Activated CD8-positive, alpha-beta T cell treated with anti-CD3 and anti-CD28 coated beads, Interleukin-2, amount 10 ng/mL, durations not matched to agents 7 days and 5 days (primary cell): Measurements from ENCODE around the gene RSRP1. TPM values are rescaled to one million over a fixed set of nuclear protein-coding genes. Genes with fewer than 3 reads are reported as not detected.
"Not testable (repeated sequence)": the region's sequence is repeated elsewhere in the genome, so short reads cannot be mapped to it uniquely, and the experiment has no call there.

Source experiments
- ATAC-seq: fragments of 150-1000 bp; cut with Tn5 transposase; one replicate; pipeline ENCODE4 v1.10.0; 2021; ENCODE audit warnings: moderate library complexity
- CTCF ChIA-PET: fragments of 350-600 bp; sonication (Branson Sonifier 250); formaldehyde crosslinking; loops from one replicate; lab custom pipeline; 2021; ENCODE audit warnings: antibody characterized with exemption; lab: Charles Lee
- POLR2A ChIA-PET: fragments of 350-600 bp; sonication (Branson Sonifier 250); formaldehyde crosslinking; loops from one replicate; lab custom pipeline; 2021; ENCODE audit warnings: antibody characterized with exemption; lab: Charles Lee
- DNase-seq: peaks from one replicate; pipeline ENCODE4 v3.0.0-alpha.2; 2020
- H3K27ac Mint-ChIP-seq: one replicate; pipeline ENCODE4 v1.8.0; 2021; ENCODE audit warnings: mild to moderate bottlenecking, mixed read lengths
- H3K27me3 Mint-ChIP-seq: one replicate; pipeline ENCODE4 v1.8.0; 2021; ENCODE audit warnings: low read depth, mixed read lengths
- H3K36me3 Mint-ChIP-seq: one replicate; pipeline ENCODE4 v1.8.0; 2021; ENCODE audit warnings: low read depth, mixed read lengths
- H3K4me1 Mint-ChIP-seq: one replicate; pipeline ENCODE4 v1.8.0; 2021; ENCODE audit warnings: low read depth, mixed read lengths
- H3K4me3 Mint-ChIP-seq: one replicate; pipeline ENCODE4 v1.8.0; 2021; ENCODE audit warnings: mild to moderate bottlenecking, mixed read lengths
- H3K9me3 Mint-ChIP-seq: one replicate; pipeline ENCODE4 v1.8.0; 2022; ENCODE audit warnings: mixed read lengths; ENCODE audit not compliant: insufficient read depth
- total RNA-seq, 2 experiments: library from RNA; stranded (reverse); gene quantifications; one replicate each; pipeline ENCODE4 v1.2.3, GENCODE V29; 2021

The RSRP1 gene
- total RNA-seq: 100 to 1,000 TPM; 175 to 199 TPM

DNA sequence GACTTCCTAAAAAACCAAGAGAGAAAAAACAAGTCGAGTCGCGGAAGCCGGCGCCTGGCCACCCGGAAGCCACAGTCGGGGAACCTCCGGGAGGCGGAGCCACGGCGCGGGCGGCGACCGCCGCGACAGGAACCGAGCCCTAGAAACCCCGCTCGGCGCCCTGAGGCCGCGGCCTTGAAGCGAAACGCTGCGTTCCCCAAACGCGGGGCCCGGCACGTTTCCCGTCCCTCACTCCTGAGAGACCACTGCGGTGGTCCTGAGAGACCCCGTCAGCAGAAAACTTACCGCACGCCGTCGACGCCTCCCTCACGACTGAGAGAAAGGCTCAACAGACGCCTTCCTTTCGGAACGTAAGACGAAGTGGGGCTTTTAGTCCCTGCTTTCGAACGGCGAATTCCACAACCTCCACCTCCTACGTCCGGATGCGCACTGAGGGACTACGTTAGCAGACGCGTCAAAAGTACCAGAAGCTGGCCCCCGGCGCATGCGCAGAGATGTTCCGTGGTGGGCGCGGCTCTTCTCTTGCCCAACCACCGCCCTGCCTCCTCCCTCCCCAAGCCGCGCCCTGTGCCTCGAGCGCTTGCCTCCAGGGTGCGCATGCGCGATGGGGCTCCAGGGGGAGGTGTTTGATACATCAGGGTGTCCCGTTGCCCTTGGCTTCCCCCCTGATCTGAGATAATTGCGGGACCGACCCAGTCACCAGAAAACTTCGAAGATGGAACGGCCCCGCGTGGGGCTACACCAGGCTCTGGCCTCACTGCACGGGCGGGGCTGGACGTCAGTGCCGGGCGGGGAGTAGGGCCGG is at the start of gene RSRP1:
RSRP1 (minus strand) TSS at position 431 of the 805 bp plus-strand sequence. CDS start 491 bp downstream, outside the sequence.
- no peaks in the 10 kb centered on the region for H3K27me3 Mint-ChIP-seq
- no peaks in the 10 kb centered on the region for H3K9me3 Mint-ChIP-seq
- ATAC-seq (peak; percentile 91), DNase-seq (peak; percentile 100)
- H3K36me3 Mint-ChIP-seq: peaks cover 49% of the 10 kb centered on the region
- peak within 1 kb of the TSS; percentile 100 for H3K27ac Mint-ChIP-seq
- CTCF ChIA-PET: interaction anchor here (0.5 to 0.7 kb wide), 2 partner anchors 10 to 15 kb away, joined by 3 read pairs; partner anchors contain the start of gene SYF2
- peak within 1 kb of the TSS; percentile 95 for H3K4me3 Mint-ChIP-seq
- POLR2A ChIA-PET: interaction anchor here (0.6 to 5.4 kb wide), 24 partner anchors 9 to 831 kb away, joined by 3 to 113 read pairs (median 3); partner anchors contain the start of genes RUNX3 and SYF2
- peaks cover 49% of the 10 kb centered on the region for H3K4me1 Mint-ChIP-seq

- H3K36me3 Mint-ChIP-seq, CTCF ChIA-PET, H3K27me3 Mint-ChIP-seq, H3K27ac Mint-ChIP-seq, DNase-seq, ATAC-seq, H3K4me1 Mint-ChIP-seq, H3K9me3 Mint-ChIP-seq, H3K4me3 Mint-ChIP-seq, POLR2A ChIA-PET: not testable (repeated sequence)
Measured at GRCh38 chr1:25296501-25296900, 49.2 kb upstream of the RSRP1 start.

GRCh38 chr1:25294889-25295826 is 47.9 kb upstream of the RSRP1 start:
- POLR2A ChIA-PET, H3K4me3 Mint-ChIP-seq, H3K27me3 Mint-ChIP-seq, H3K27ac Mint-ChIP-seq, H3K4me1 Mint-ChIP-seq, ATAC-seq, CTCF ChIA-PET, H3K36me3 Mint-ChIP-seq, DNase-seq, H3K9me3 Mint-ChIP-seq: not testable (repeated sequence)

DNA sequence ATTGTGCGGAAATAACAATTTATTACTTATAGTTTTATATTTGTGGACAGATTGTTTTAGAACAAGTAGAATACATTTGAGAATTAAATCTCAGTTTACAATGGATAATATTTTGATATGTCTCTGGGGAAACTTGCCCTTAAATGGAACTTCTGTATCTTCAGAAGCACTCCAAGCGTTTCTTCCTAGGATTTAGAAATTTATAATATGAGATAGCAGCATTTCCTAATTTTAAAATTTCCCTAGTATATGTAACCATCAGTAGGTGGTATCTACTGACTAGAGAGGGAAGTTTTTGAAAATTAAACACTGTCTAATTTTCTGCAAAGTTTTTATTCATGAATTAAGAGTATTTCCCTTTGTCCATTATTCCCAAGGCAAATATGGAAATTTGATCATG is 46.2 kb upstream of the RSRP1 start:
- CTCF ChIA-PET, H3K36me3 Mint-ChIP-seq, H3K9me3 Mint-ChIP-seq, H3K27me3 Mint-ChIP-seq, DNase-seq, H3K4me3 Mint-ChIP-seq, H3K4me1 Mint-ChIP-seq, POLR2A ChIA-PET, H3K27ac Mint-ChIP-seq, ATAC-seq: not testable (repeated sequence)

DNA sequence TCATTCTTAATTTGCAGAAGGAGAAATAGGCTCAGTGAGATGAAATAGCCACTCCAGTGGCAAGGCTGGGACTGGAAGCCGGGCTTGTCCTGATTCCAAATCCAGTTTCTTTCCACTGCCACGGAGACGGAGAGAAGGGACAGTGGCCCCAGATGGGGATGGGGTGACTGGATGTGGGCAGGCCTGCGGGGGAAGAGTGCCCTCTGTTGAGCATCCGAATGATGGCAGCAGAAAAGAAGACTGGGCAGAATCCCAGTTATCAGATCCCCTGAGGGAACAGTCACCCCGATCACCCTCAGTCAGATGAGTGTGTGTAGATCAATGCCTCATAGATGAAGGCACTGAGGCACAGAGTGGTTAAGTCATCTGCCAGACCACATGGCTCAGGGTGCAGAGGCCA is 42.8 kb upstream of the RSRP1 start:
- H3K4me3 Mint-ChIP-seq, H3K27me3 Mint-ChIP-seq, H3K4me1 Mint-ChIP-seq, H3K27ac Mint-ChIP-seq, H3K9me3 Mint-ChIP-seq, POLR2A ChIA-PET, H3K36me3 Mint-ChIP-seq, DNase-seq: not testable (repeated sequence)
- ATAC-seq: peak; percentile 83
- CTCF ChIA-PET: interaction anchor here (1.3 kb wide), 1 partner anchor 50 kb away, joined by 4 read pairs; no protein-coding TSS in a partner anchor

- H3K4me3 Mint-ChIP-seq, ATAC-seq, H3K9me3 Mint-ChIP-seq, H3K36me3 Mint-ChIP-seq, CTCF ChIA-PET, POLR2A ChIA-PET, H3K4me1 Mint-ChIP-seq, H3K27me3 Mint-ChIP-seq, H3K27ac Mint-ChIP-seq, DNase-seq: not testable (repeated sequence)
Measured at GRCh38 chr1:25288573-25289101, 41.4 kb upstream of the RSRP1 start.

GRCh38 chr1:25287164-25287563 is 39.9 kb upstream of the RSRP1 start:
- H3K9me3 Mint-ChIP-seq, H3K27ac Mint-ChIP-seq, H3K4me1 Mint-ChIP-seq, DNase-seq, H3K36me3 Mint-ChIP-seq, H3K4me3 Mint-ChIP-seq, POLR2A ChIA-PET, ATAC-seq, CTCF ChIA-PET, H3K27me3 Mint-ChIP-seq: not testable (repeated sequence)

- H3K27ac Mint-ChIP-seq, H3K9me3 Mint-ChIP-seq, POLR2A ChIA-PET, H3K27me3 Mint-ChIP-seq, ATAC-seq, H3K4me1 Mint-ChIP-seq, H3K4me3 Mint-ChIP-seq, DNase-seq, H3K36me3 Mint-ChIP-seq: not testable (repeated sequence)
- CTCF ChIA-PET: interaction anchor here (1.3 kb wide), 1 partner anchor 235 kb away, joined by 3 read pairs; no protein-coding TSS in a partner anchor
Measured at GRCh38 chr1:25285862-25286261, 38.6 kb upstream of the RSRP1 start.

GRCh38 chr1:25279693-25280111 is 32.4 kb upstream of the RSRP1 start:
- H3K27ac Mint-ChIP-seq, H3K27me3 Mint-ChIP-seq, H3K4me1 Mint-ChIP-seq, ATAC-seq, H3K4me3 Mint-ChIP-seq, H3K36me3 Mint-ChIP-seq, H3K9me3 Mint-ChIP-seq, DNase-seq, POLR2A ChIA-PET, CTCF ChIA-PET: not testable (repeated sequence)

- H3K4me3 Mint-ChIP-seq, H3K36me3 Mint-ChIP-seq, H3K27me3 Mint-ChIP-seq, H3K9me3 Mint-ChIP-seq, H3K4me1 Mint-ChIP-seq, CTCF ChIA-PET, POLR2A ChIA-PET, ATAC-seq, DNase-seq, H3K27ac Mint-ChIP-seq: not testable (repeated sequence)
Measured at GRCh38 chr1:25278790-25279189, 31.5 kb upstream of the RSRP1 start.

DNA sequence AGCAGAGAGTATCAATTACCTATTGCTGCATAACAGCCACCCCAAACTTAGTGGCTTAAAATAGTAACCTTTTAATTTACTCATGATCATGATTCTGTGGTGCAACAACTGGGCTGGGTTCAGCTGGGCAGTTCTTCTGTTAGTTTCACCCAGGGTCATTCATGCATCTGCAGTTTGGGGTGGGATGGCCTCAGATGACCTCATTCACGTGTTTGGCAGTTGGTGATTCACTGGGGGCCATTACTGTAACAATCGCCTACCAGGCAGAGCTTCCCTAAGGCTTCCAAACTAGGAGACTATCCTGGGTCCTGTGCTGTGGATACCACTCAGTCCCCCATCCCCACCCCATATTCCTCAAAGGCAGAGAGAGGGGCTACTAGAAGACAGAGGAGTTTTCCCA is 31.1 kb upstream of the RSRP1 start:
- H3K36me3 Mint-ChIP-seq, POLR2A ChIA-PET, ATAC-seq, H3K9me3 Mint-ChIP-seq, H3K4me3 Mint-ChIP-seq, CTCF ChIA-PET, H3K4me1 Mint-ChIP-seq, DNase-seq, H3K27ac Mint-ChIP-seq, H3K27me3 Mint-ChIP-seq: not testable (repeated sequence)
